Embryonic facial prominence (tissue), 1 donor: ENCODE results near the gene SUGCT.
"Not testable (repeated sequence)": the region's sequence is repeated elsewhere in the genome, so short reads cannot be mapped to it uniquely, and the experiment has no call there.

Experiments
- DNase-seq: peaks from one replicate; pipeline ENCODE4 v3.0.0-alpha.2; 2016; ENCODE audit errors: extremely low spot score

SUGCT gene

GRCh38 chr7:40248681-40249080 is 113.9 kb downstream of the SUGCT start:
- DNase-seq: no peak

- DNase-seq: not testable (repeated sequence)
These were observed 118.6 kb downstream of the SUGCT start for GRCh38 chr7:40253444-40253843.

- no peak for DNase-seq
These were observed 129.1 kb downstream of the SUGCT start for GRCh38 chr7:40263752-40264390.

GRCh38 chr7:40267583-40267982 is 132.8 kb downstream of the SUGCT start:
- DNase-seq: no peak

- DNase-seq: not testable (repeated sequence)
These were observed 134.0 kb downstream of the SUGCT start for GRCh38 chr7:40268810-40269209.

- DNase-seq: no peak
These were observed 141.3 kb downstream of the SUGCT start for GRCh38 chr7:40276061-40276460.

GRCh38 chr7:40279991-40280390 is 145.2 kb downstream of the SUGCT start:
- no peak for DNase-seq

- no peak for DNase-seq
These were observed 148.1 kb downstream of the SUGCT start for GRCh38 chr7:40282858-40283257.

GRCh38 chr7:40283391-40283790 is 148.6 kb downstream of the SUGCT start:
- DNase-seq: no peak

- DNase-seq: no peak
These were observed 154.0 kb downstream of the SUGCT start for GRCh38 chr7:40288827-40289226.

- DNase-seq: no peak
These were observed 163.0 kb downstream of the SUGCT start for GRCh38 chr7:40297741-40298311.

GRCh38 chr7:40298421-40298820 is 163.6 kb downstream of the SUGCT start:
- no peak for DNase-seq

- DNase-seq: no peak
These were observed 164.3 kb downstream of the SUGCT start for GRCh38 chr7:40299097-40299496.

- DNase-seq: no peak
These were observed 165.4 kb downstream of the SUGCT start for GRCh38 chr7:40300146-40300670.

GRCh38 chr7:40301486-40302068 is 166.8 kb downstream of the SUGCT start:
- no peak for DNase-seq

- no peak for DNase-seq
These were observed 169.2 kb downstream of the SUGCT start for GRCh38 chr7:40303996-40304395.

- no peak for DNase-seq
These were observed 170.4 kb downstream of the SUGCT start for GRCh38 chr7:40305229-40305628.

GRCh38 chr7:40306025-40306424 is 171.2 kb downstream of the SUGCT start:
- no peak for DNase-seq

GRCh38 chr7:40306596-40306995 is 171.8 kb downstream of the SUGCT start:
- DNase-seq: no peak

GRCh38 chr7:40310258-40310657 is 175.5 kb downstream of the SUGCT start:
- DNase-seq: no peak

GRCh38 chr7:40311307-40311706 is 176.5 kb downstream of the SUGCT start:
- DNase-seq: no peak

- no peak for DNase-seq
These were observed 180.5 kb downstream of the SUGCT start for GRCh38 chr7:40315277-40315676.

- DNase-seq: no peak
These were observed 181.4 kb downstream of the SUGCT start for GRCh38 chr7:40316176-40316575.
